Progenitor cell of endocrine pancreas (in vitro differentiated cells): Measurements from ENCODE around the gene MYO1A. TPM values are rescaled to one million over a fixed set of nuclear protein-coding genes. Genes with fewer than 3 reads are reported as not detected.

Source experiments
- DNase-seq: peaks from one replicate; pipeline ENCODE4 v3.0.0; 2021; ENCODE audit warnings: low spot score; ENCODE audit not compliant: unreplicated experiment
- H3K27ac Mint-ChIP-seq: 2 replicates; pipeline ENCODE4 v1.8.0; 2021; ENCODE audit warnings: mild to moderate bottlenecking, moderate library complexity, mixed read lengths
- H3K27me3 Mint-ChIP-seq: 2 replicates; pipeline ENCODE4 v1.8.0; 2021; ENCODE audit warnings: mixed read lengths
- H3K36me3 Mint-ChIP-seq: 2 replicates; pipeline ENCODE4 v1.8.0; 2022; ENCODE audit warnings: mixed read lengths; ENCODE audit not compliant: insufficient read depth
- H3K4me1 Mint-ChIP-seq: 2 replicates; pipeline ENCODE4 v1.8.0; 2021; ENCODE audit warnings: low read depth, mixed read lengths
- H3K4me3 Mint-ChIP-seq: 2 replicates; pipeline ENCODE4 v1.8.0; 2021; ENCODE audit warnings: low read depth, mild to moderate bottlenecking, moderate library complexity, mixed read lengths
- H3K9me3 Mint-ChIP-seq: 2 replicates; pipeline ENCODE4 v1.8.0; 2021; ENCODE audit warnings: low read depth, mixed read lengths
- total RNA-seq: library from RNA; stranded (reverse); gene quantifications from 2 replicates; pipeline ENCODE4 v1.2.1, GENCODE V29; 2021
- TF ChIP-seq, protein P1 (sequence below): fragments of 200-600 bp; sonication (generic); IDR thresholded peaks from one replicate; pipeline ENCODE4 v1.5.0; 2021; ENCODE audit warnings: antibody characterized with exemption, mild to moderate bottlenecking; ENCODE audit not compliant: unreplicated experiment

The MYO1A gene
- total RNA-seq, 1 donor from 2014 or later, result 1.2 TPM

DNA sequence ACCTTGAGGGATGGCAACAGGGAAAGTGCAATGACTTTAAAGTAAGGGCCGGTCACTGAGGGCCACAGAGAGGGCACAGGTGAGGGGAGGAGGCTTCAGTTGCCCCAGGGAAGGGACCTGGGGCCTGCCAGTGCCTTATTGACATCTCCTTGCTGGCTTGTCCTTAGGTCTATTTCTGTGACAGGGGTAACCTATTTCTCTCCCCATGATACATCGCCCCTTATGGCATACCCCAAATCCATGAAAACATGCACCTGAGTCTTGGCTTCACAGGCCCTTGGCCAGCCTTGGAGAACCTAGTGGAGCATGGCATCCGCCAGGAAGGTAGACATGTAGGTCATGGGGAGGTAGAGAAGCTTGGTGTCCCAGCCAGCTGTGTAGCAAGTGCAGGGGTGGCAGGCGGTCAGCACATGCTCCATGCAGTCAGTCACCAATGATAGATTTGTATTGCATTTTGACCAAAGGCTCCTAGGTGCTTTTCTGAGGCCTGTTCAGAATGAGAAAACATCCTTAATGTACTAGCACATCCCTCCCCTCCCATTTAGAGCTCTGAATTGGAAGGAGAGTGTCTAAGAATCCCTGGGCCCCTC is 68.9 kb downstream of the MYO1A start:
- DNase-seq, result no peak
- H3K27me3 Mint-ChIP-seq, result no peaks in the 10 kb centered on the region
- no peak overlapping the region for H3K4me3 Mint-ChIP-seq
- no peaks in the 10 kb centered on the region for H3K4me1 Mint-ChIP-seq
- H3K27ac Mint-ChIP-seq, result no peak overlapping the region
- peaks cover 2% of the 10 kb centered on the region for H3K36me3 Mint-ChIP-seq
- no peaks in the 10 kb centered on the region for H3K9me3 Mint-ChIP-seq
- TF ChIP-seq, protein P1, sequence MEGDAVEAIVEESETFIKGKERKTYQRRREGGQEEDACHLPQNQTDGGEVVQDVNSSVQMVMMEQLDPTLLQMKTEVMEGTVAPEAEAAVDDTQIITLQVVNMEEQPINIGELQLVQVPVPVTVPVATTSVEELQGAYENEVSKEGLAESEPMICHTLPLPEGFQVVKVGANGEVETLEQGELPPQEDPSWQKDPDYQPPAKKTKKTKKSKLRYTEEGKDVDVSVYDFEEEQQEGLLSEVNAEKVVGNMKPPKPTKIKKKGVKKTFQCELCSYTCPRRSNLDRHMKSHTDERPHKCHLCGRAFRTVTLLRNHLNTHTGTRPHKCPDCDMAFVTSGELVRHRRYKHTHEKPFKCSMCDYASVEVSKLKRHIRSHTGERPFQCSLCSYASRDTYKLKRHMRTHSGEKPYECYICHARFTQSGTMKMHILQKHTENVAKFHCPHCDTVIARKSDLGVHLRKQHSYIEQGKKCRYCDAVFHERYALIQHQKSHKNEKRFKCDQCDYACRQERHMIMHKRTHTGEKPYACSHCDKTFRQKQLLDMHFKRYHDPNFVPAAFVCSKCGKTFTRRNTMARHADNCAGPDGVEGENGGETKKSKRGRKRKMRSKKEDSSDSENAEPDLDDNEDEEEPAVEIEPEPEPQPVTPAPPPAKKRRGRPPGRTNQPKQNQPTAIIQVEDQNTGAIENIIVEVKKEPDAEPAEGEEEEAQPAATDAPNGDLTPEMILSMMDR, result no peak

DNA sequence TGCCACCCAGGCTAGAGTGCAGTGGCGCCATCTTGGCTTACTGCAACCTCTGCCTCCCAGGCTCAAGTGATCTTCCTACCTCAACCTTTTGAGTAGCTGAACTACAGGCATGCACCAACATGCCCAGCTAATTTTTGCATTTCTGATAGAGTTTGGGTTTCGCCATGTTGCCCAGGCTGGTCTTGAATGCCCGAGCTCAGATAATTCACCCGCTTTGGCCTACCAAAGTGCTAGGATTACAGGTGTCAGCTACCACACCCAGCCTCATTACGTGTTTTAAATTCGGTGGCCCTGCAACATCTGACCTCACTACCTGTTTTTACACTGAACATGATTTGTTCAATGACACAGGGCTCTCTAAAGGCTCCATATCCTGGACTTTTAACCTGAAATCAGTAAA is 69.7 kb downstream of the MYO1A start:
- Mint-ChIP-seq H3K27ac (no peak overlapping the region), H3K9me3 (no peaks in the 10 kb centered on the region), H3K27me3 (no peaks in the 10 kb centered on the region), H3K4me1 (no peaks in the 10 kb centered on the region), H3K36me3 (peaks cover 2% of the 10 kb centered on the region), H3K4me3 (no peak overlapping the region)
- TF ChIP-seq, protein P1, result no peak
- no peak for DNase-seq

DNA sequence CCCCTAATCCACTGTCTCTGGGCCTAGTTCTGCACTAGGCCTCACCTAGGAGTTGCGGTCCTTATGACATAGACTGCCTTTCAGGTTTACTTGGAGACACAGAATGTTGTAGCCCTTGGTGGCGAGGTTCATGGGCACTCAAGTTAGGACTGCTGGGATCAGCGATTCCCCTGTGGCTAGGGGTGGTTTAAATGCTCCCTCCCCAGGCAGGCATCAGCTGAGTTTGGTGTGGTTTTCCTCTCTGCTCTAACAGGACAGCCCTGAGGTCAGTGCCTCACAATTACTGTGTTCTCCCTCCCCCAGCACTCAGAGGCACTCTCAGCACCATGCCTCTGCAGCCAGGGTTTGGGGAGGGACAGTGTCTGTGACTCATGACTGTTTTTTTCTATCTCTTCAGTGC is 70.3 kb downstream of the MYO1A start:
- no peak overlapping the region for H3K27ac Mint-ChIP-seq

More for the DNA sequence above, 70.3 kb downstream of the MYO1A start:
- no peaks in the 10 kb centered on the region for H3K9me3 Mint-ChIP-seq
- peaks cover 2% of the 10 kb centered on the region for H3K36me3 Mint-ChIP-seq
- TF ChIP-seq, protein P1, result no peak
- H3K27me3 Mint-ChIP-seq, result no peaks in the 10 kb centered on the region
- no peak for DNase-seq
- no peaks in the 10 kb centered on the region for H3K4me1 Mint-ChIP-seq
- H3K4me3 Mint-ChIP-seq, result no peak overlapping the region

Other genes starting within 250 kb of the MYO1A start
- not detected in 2 replicates for gene SDR9C7, start 115.7 kb downstream of the MYO1A start, total RNA-seq
- gene RDH16, start 92.5 kb downstream of the MYO1A start, total RNA-seq, result 0.87 and 0.98 TPM in 2 replicates
- gene ZBTB39, start 43.6 kb downstream of the MYO1A start, total RNA-seq, result 20.7 and 20.8 TPM in 2 replicates
- 4.1 and 5.3 TPM in 2 replicates for gene TAC3, start 33.6 kb downstream of the MYO1A start, total RNA-seq
- gene NEMP1, start 28.7 kb upstream of the MYO1A start, total RNA-seq, result 24.2 and 26.5 TPM in 2 replicates
- gene NAB2, start 39.0 kb upstream of the MYO1A start, total RNA-seq, result 13.4 and 13.8 TPM in 2 replicates
- 130 and 136 TPM in 2 replicates for gene STAT6, start 61.2 kb upstream of the MYO1A start, total RNA-seq
- 93.4 and 95.7 TPM in 2 replicates for gene LRP1, start 78.4 kb upstream of the MYO1A start, total RNA-seq
- gene LRP1-AS, start 97.5 kb upstream of the MYO1A start, total RNA-seq, result not detected in 2 replicates
- 1.7 and 2.0 TPM in 2 replicates for gene NXPH4, start 166.7 kb upstream of the MYO1A start, total RNA-seq
- 162 and 165 TPM in 2 replicates for gene SHMT2, start 179.6 kb upstream of the MYO1A start, total RNA-seq
- gene STAC3, start 201.1 kb upstream of the MYO1A start, total RNA-seq, result 6.0 and 6.1 TPM in 2 replicates